Neural cell (in vitro differentiated cells): ENCODE data around the gene GCSAM. TPM values are rescaled to one million over a fixed set of nuclear protein-coding genes. Genes with fewer than 3 reads are reported as not detected.

Source experiments
- H2AFZ ChIP-seq: fragments of 200-600, 300-800 bp; sonication (generic), shearing (Covaris generic); 2 replicates; pipeline ENCODE4 v1.6.0; 2014; ENCODE audit warnings: low read depth, mild to moderate bottlenecking, antibody characterized with exemption, low read length, moderate library complexity
- H3F3A ChIP-seq: fragments of 200-600 bp; shearing (Covaris generic); 2 replicates; pipeline ENCODE4 v1.6.1; 2016; ENCODE audit warnings: mild to moderate bottlenecking, moderate library complexity, mixed read lengths, antibody characterized with exemption, low read length; ENCODE audit not compliant: insufficient read depth, poor library complexity, severe bottlenecking
- H3K27ac ChIP-seq: fragments of 200-600, 300-800 bp; sonication (generic), shearing (Covaris generic); 2 replicates; pipeline ENCODE4 v1.5.1; 2014; ENCODE audit warnings: mild to moderate bottlenecking, low read length, moderate library complexity
- H3K27me3 ChIP-seq: fragments of 300-800, 200-600 bp; sonication (generic), shearing (Covaris generic); 2 replicates; pipeline ENCODE4 v1.6.0; 2014; ENCODE audit warnings: mild to moderate bottlenecking, low read depth, low read length, moderate library complexity; ENCODE audit not compliant: insufficient read depth
- H3K36me3 ChIP-seq: fragments of 300-800, 200-600 bp; sonication (generic), shearing (Covaris generic); 2 replicates; pipeline ENCODE4 v1.5.1; 2014; ENCODE audit warnings: mild to moderate bottlenecking, antibody characterized with exemption, low read length, moderate library complexity; ENCODE audit not compliant: insufficient read depth
- H3K4me2 ChIP-seq: fragments of 300-800, 200-600 bp; sonication (generic), shearing (Covaris generic); 2 replicates; pipeline ENCODE4 v1.6.0; 2014; ENCODE audit warnings: mild to moderate bottlenecking, low read length
- H3K4me3 ChIP-seq: fragments of 300-800, 200-600 bp; sonication (generic), shearing (Covaris generic); 2 replicates; pipeline ENCODE4 v1.5.1; 2014; ENCODE audit warnings: mild to moderate bottlenecking, low read length, moderate library complexity
- H3K79me2 ChIP-seq: fragments of 200-600 bp; shearing (Covaris generic); replicated peaks from 2 replicates; pipeline ENCODE4 v1.6.0; 2014; ENCODE audit warnings: mild to moderate bottlenecking, low read length, moderate library complexity; ENCODE audit not compliant: insufficient read depth
- H3K9ac ChIP-seq: fragments of 300-800, 200-600 bp; sonication (generic), shearing (Covaris generic); 2 replicates; pipeline ENCODE4 v1.6.1; 2016; ENCODE audit warnings: mild to moderate bottlenecking, low read length, mixed read lengths
- H3K9me2 ChIP-seq: fragments of 200-600 bp; shearing (Covaris generic); 2 replicates; pipeline ENCODE4 v1.6.1; 2016; ENCODE audit warnings: mild to moderate bottlenecking, low read length, mixed read lengths; ENCODE audit not compliant: insufficient read depth
- H3K9me3 ChIP-seq: fragments of 200-600, 300-800 bp; sonication (generic), shearing (Covaris generic); 2 replicates; pipeline ENCODE4 v1.6.1; 2016; ENCODE audit warnings: mild to moderate bottlenecking, mixed run types, low read length, moderate library complexity, mixed read lengths
- H4K20me1 ChIP-seq: fragments of 200-600 bp; shearing (Covaris generic); 2 replicates; pipeline ENCODE4 v1.6.1; 2016; ENCODE audit warnings: mild to moderate bottlenecking, mixed run types; ENCODE audit not compliant: insufficient read depth
- EP300 ChIP-seq: fragments of 450-650 bp; conservative IDR thresholded peaks from 2 replicates; pipeline ENCODE4 v1.6.1; 2014; ENCODE audit warnings: antibody characterized with exemption, mild to moderate bottlenecking, moderate library complexity; ENCODE audit not compliant: poor library complexity, severe bottlenecking
- EZH2 ChIP-seq: fragments of 200-600, 300-800 bp; shearing (Covaris generic), sonication (generic); IDR thresholded peaks from 2 replicates; pipeline ENCODE4 v1.6.1; 2014; ENCODE audit warnings: antibody characterized with exemption, low read length, borderline replicate concordance, mild to moderate bottlenecking; ENCODE audit not compliant: insufficient read depth, poor library complexity, severe bottlenecking
- MXI1 ChIP-seq: fragments of 450-650 bp; conservative IDR thresholded peaks from 2 replicates; pipeline ENCODE4 v1.6.1; 2014; ENCODE audit warnings: antibody characterized with exemption, mild to moderate bottlenecking; ENCODE audit not compliant: poor library complexity, severe bottlenecking
- POLR2AphosphoS5 ChIP-seq: IDR thresholded peaks from 2 replicates; pipeline ENCODE4 v1.6.1; 2012
- RAD21 ChIP-seq: fragments of 450-650 bp; conservative IDR thresholded peaks from 2 replicates; pipeline ENCODE4 v1.6.1; 2014; ENCODE audit warnings: antibody characterized with exemption, mild to moderate bottlenecking, moderate library complexity
- SMC3 ChIP-seq: fragments of 450-650 bp; conservative IDR thresholded peaks from 2 replicates; pipeline ENCODE4 v1.6.1; 2014; ENCODE audit warnings: antibody characterized with exemption, mild to moderate bottlenecking, moderate library complexity; ENCODE audit not compliant: poor library complexity
- TAF1 ChIP-seq: IDR thresholded peaks from 2 replicates; pipeline ENCODE4 v1.6.1; 2012; ENCODE audit warnings: low read depth
- polyA plus RNA-seq: library from polyadenylated mRNA; depleted of rRNA; stranded (reverse); fragments of >200 nt; gene quantifications from 2 replicates; pipeline ENCODE4 v1.2.3, GENCODE V29; 2014
- TF ChIP-seq, protein P1 (sequence below): IDR thresholded peaks from 2 replicates; pipeline ENCODE4 v1.6.1; 2012; ENCODE audit warnings: borderline replicate concordance
- TF ChIP-seq, protein P2 (sequence below): fragments of 450-650 bp; IDR thresholded peaks from 2 replicates; pipeline ENCODE4 v1.5.1; 2014; ENCODE audit warnings: antibody characterized with exemption, mild to moderate bottlenecking, moderate library complexity; ENCODE audit not compliant: poor library complexity, severe bottlenecking

Gene GCSAM
- polyA plus RNA-seq, 1 donor from 2014 or later = not detected

DNA sequence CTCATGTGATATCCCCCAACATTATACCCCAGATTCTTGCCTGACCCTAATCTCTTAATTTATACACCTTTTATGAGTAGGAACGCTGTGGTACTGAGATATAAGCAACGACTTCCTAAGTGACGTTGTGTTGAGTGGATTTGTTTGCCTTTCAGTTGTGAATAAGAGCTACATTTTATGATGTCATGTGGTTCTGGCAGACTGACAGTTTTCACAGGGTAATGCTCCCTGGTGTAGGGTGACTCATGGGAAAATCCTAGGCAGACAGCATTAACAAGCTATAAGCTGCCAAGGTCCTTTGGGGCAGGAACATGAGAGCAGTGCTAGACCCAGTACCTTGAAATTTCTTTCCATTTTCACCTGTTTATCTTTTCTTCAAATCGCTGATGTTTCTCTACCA lies 35.7 kb downstream of the GCSAM start:
- Histone ChIP-seq H3K27me3 (no peaks in the 10 kb centered on the region), H3K4me3 (no peak overlapping the region), H3K9me3 (no peaks in the 10 kb centered on the region), H3K4me2 (no peak overlapping the region), H4K20me1 (no peaks in the 10 kb centered on the region), H3K79me2 (no peaks in the 10 kb centered on the region), H3K9ac (no peak overlapping the region), H3K9me2 (no peaks in the 10 kb centered on the region), H3K36me3 (no peaks in the 10 kb centered on the region), H3F3A (no peaks in the 10 kb centered on the region), H2AFZ (no peak overlapping the region), H3K27ac (no peak overlapping the region)
- TF ChIP-seq POLR2AphosphoS5 = peak; percentile 28
- TF ChIP-seq EP300 = no peak

DNA sequence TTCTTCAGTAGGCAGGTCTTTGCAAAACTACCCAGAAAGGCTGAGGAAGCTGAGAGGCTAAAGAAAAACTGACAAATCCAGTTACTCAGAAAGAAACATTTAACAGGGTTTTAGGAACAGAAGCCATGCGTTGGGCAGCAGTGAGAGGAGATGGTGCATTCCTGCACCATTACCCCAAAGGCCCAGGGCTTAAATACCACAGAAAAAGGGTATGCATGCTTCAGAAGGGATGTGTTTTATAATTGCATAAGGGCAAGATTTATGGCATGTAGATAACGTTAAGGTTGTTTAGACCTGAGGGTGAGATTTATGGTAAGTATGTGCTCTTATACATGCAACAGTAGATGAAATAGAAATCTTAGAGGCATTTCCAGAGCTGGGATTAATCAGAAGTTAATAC lies 36.9 kb downstream of the GCSAM start:
- no peak overlapping the region for H3K4me2 ChIP-seq
- H3K79me2 ChIP-seq = no peaks in the 10 kb centered on the region
- H3K9me2 ChIP-seq = no peaks in the 10 kb centered on the region
- H3F3A ChIP-seq = no peaks in the 10 kb centered on the region
- no peak overlapping the region for H3K4me3 ChIP-seq
- H2AFZ ChIP-seq = no peak overlapping the region
- H3K27ac ChIP-seq = no peak overlapping the region
- no peaks in the 10 kb centered on the region for H3K27me3 ChIP-seq
- no peak overlapping the region for H3K9ac ChIP-seq
- H3K9me3 ChIP-seq = no peaks in the 10 kb centered on the region
- H3K36me3 ChIP-seq = no peaks in the 10 kb centered on the region
- TF ChIP-seq TAF1 (no peak), EP300 (no peak), MXI1 (no peak), POLR2AphosphoS5 (no peak), RAD21 (no peak), SMC3 (no peak), EZH2 (no peak)
- TF ChIP-seq, protein P1, sequence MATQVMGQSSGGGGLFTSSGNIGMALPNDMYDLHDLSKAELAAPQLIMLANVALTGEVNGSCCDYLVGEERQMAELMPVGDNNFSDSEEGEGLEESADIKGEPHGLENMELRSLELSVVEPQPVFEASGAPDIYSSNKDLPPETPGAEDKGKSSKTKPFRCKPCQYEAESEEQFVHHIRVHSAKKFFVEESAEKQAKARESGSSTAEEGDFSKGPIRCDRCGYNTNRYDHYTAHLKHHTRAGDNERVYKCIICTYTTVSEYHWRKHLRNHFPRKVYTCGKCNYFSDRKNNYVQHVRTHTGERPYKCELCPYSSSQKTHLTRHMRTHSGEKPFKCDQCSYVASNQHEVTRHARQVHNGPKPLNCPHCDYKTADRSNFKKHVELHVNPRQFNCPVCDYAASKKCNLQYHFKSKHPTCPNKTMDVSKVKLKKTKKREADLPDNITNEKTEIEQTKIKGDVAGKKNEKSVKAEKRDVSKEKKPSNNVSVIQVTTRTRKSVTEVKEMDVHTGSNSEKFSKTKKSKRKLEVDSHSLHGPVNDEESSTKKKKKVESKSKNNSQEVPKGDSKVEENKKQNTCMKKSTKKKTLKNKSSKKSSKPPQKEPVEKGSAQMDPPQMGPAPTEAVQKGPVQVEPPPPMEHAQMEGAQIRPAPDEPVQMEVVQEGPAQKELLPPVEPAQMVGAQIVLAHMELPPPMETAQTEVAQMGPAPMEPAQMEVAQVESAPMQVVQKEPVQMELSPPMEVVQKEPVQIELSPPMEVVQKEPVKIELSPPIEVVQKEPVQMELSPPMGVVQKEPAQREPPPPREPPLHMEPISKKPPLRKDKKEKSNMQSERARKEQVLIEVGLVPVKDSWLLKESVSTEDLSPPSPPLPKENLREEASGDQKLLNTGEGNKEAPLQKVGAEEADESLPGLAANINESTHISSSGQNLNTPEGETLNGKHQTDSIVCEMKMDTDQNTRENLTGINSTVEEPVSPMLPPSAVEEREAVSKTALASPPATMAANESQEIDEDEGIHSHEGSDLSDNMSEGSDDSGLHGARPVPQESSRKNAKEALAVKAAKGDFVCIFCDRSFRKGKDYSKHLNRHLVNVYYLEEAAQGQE = no peak
- TF ChIP-seq, protein P2, sequence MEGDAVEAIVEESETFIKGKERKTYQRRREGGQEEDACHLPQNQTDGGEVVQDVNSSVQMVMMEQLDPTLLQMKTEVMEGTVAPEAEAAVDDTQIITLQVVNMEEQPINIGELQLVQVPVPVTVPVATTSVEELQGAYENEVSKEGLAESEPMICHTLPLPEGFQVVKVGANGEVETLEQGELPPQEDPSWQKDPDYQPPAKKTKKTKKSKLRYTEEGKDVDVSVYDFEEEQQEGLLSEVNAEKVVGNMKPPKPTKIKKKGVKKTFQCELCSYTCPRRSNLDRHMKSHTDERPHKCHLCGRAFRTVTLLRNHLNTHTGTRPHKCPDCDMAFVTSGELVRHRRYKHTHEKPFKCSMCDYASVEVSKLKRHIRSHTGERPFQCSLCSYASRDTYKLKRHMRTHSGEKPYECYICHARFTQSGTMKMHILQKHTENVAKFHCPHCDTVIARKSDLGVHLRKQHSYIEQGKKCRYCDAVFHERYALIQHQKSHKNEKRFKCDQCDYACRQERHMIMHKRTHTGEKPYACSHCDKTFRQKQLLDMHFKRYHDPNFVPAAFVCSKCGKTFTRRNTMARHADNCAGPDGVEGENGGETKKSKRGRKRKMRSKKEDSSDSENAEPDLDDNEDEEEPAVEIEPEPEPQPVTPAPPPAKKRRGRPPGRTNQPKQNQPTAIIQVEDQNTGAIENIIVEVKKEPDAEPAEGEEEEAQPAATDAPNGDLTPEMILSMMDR = no peak
- H4K20me1 ChIP-seq = no peaks in the 10 kb centered on the region

DNA sequence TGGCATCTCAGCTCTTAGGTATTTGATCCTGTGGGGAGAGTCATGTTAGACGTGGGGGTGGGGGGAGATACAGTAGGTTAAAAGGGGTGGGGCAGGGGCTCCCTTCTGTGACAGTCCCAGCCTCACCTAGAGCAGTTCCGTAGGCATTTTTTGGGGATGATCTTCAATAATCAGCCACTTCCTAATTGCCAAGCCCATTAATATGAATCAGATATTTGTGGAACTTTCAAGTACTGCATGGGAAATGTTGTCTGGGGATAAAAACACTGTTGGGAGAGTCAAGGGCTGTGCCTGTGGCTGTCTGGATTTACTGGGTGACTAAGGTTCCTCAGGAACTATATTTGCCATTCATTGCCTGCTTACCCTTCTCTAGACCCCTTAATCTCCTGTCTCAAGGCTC lies 37.3 kb downstream of the GCSAM start:
- H3K9ac ChIP-seq = no peak overlapping the region
- H3K36me3 ChIP-seq = no peaks in the 10 kb centered on the region
- no peaks in the 10 kb centered on the region for H3F3A ChIP-seq
- H3K27ac ChIP-seq = no peak overlapping the region
- H3K4me3 ChIP-seq = no peak overlapping the region
- no peak overlapping the region for H2AFZ ChIP-seq
- H3K79me2 ChIP-seq = no peaks in the 10 kb centered on the region
- no peak overlapping the region for H3K4me2 ChIP-seq
- no peaks in the 10 kb centered on the region for H3K9me3 ChIP-seq
- H3K9me2 ChIP-seq = no peaks in the 10 kb centered on the region
- H4K20me1 ChIP-seq = no peaks in the 10 kb centered on the region
- H3K27me3 ChIP-seq = no peaks in the 10 kb centered on the region
- TF ChIP-seq, protein P2 = no peak
- TF ChIP-seq MXI1 (no peak), TAF1 (no peak), SMC3 (no peak), EP300 (no peak), EZH2 (no peak), POLR2AphosphoS5 (no peak), RAD21 (no peak)
- TF ChIP-seq, protein P1 = no peak
